GM12878 (cell line): ENCODE results near the gene SNX32. TPM values are rescaled to one million over a fixed set of nuclear protein-coding genes. Genes with fewer than 3 reads are reported as not detected.

Source experiments
- ATF2 ChIP-seq: IDR thresholded peaks from 2 replicates; pipeline ENCODE4 v1.6.1; 2012; ENCODE audit warnings: low read length, inconsistent platforms
- BCL3 ChIP-seq: IDR thresholded peaks from 2 replicates; pipeline ENCODE4 v1.6.1; 2011; ENCODE audit warnings: borderline replicate concordance, low read depth, mild to moderate bottlenecking, moderate library complexity, low read length; ENCODE audit not compliant: insufficient read depth, poor library complexity, severe bottlenecking
- BHLHE40 ChIP-seq, 2 experiments: fragments of 450-650 bp in 1 of 2; IDR thresholded peaks; 2 replicates each; pipeline ENCODE4 v1.6.1; 2011 to 2017; ENCODE audit warnings: low read depth in 2 of 2, borderline replicate concordance in 1 of 2, improper control_type of control experiment in 1 of 2, low read length in 1 of 2, mild to moderate bottlenecking in 1 of 2
- BRCA1 ChIP-seq: IDR thresholded peaks from 2 replicates; pipeline ENCODE4 v1.6.1; 2011; ENCODE audit warnings: low read depth, low read length, improper control_type of control experiment
- CBFB ChIP-seq: IDR thresholded peaks from 2 replicates; pipeline ENCODE4 v1.6.1; 2016; ENCODE audit warnings: antibody characterized with exemption, low read depth
- CEBPB ChIP-seq, 2 experiments: fragments of 150-350 bp in 1 of 2; IDR thresholded peaks; 2 replicates each; pipeline ENCODE4 v1.6.1; 2012 to 2014; ENCODE audit warnings: low read depth in 2 of 2, low read length in 2 of 2, borderline replicate concordance in 1 of 2, inconsistent platforms in 1 of 2
- CREB1 ChIP-seq: IDR thresholded peaks from 2 replicates; pipeline ENCODE4 v1.6.1; 2012; ENCODE audit warnings: low read depth, mild to moderate bottlenecking, inconsistent platforms
- CUX1 ChIP-seq: IDR thresholded peaks from 2 replicates; pipeline ENCODE4 v1.6.1; 2012; ENCODE audit warnings: improper control_type of control experiment, low read depth, low read length; ENCODE audit not compliant: insufficient replicate concordance
- IRF4 ChIP-seq: IDR thresholded peaks from 2 replicates; pipeline ENCODE4 v1.6.1; 2011; ENCODE audit warnings: low read depth, low read length
- MTA3 ChIP-seq: IDR thresholded peaks from 2 replicates; pipeline ENCODE4 v1.6.1; 2012; ENCODE audit warnings: low read length, inconsistent platforms, borderline replicate concordance
- MYB ChIP-seq: fragments of 150-350 bp; IDR thresholded peaks from 2 replicates; pipeline ENCODE4 v1.6.1; 2014; ENCODE audit warnings: mild to moderate bottlenecking, low read depth, low read length, borderline replicate concordance
- NBN ChIP-seq: fragments of 450-650 bp; IDR thresholded peaks from 2 replicates; pipeline ENCODE4 v1.6.1; 2016
- NFYB ChIP-seq: IDR thresholded peaks from 2 replicates; pipeline ENCODE4 v1.6.1; 2011; ENCODE audit warnings: low read depth, mild to moderate bottlenecking, low read length, improper control_type of control experiment, moderate library complexity; ENCODE audit not compliant: insufficient read depth
- POLR2AphosphoS2 ChIP-seq: IDR thresholded peaks from 2 replicates; pipeline ENCODE4 v1.6.1; 2011; ENCODE audit warnings: low read depth, mild to moderate bottlenecking, low read length, improper control_type of control experiment, moderate library complexity
- RBBP5 ChIP-seq: fragments of 200-600 bp; sonication (generic); conservative IDR thresholded peaks from 2 replicates; pipeline ENCODE4 v1.6.1; 2016
- RUNX3 ChIP-seq: IDR thresholded peaks from 2 replicates; pipeline ENCODE4 v1.6.1; 2012; ENCODE audit warnings: low read length, inconsistent platforms
- STAT1 ChIP-seq: fragments of 450-650 bp; conservative IDR thresholded peaks from 2 replicates; pipeline ENCODE4 v1.6.1; 2014; ENCODE audit warnings: antibody characterized with exemption, mild to moderate bottlenecking
- TAF1 ChIP-seq: IDR thresholded peaks from 2 replicates; pipeline ENCODE4 v1.6.1; 2011; ENCODE audit warnings: mild to moderate bottlenecking, low read depth, low read length, borderline replicate concordance
- TBL1XR1 ChIP-seq: IDR thresholded peaks from 2 replicates; pipeline ENCODE4 v1.6.1; 2012; ENCODE audit warnings: low read depth, low read length, improper control_type of control experiment
- TCF7 ChIP-seq: IDR thresholded peaks from 2 replicates; pipeline ENCODE4 v1.6.1; 2014; ENCODE audit warnings: antibody characterized with exemption, borderline replicate concordance
- ZNF207 ChIP-seq: fragments of 450-650 bp; IDR thresholded peaks from 2 replicates; pipeline ENCODE4 v1.6.1; 2014; ENCODE audit warnings: antibody characterized with exemption, mild to moderate bottlenecking, borderline replicate concordance
- ZNF217 ChIP-seq: fragments of 450-650 bp; IDR thresholded peaks from 2 replicates; pipeline ENCODE4 v1.6.1; 2017; ENCODE audit warnings: antibody characterized with exemption, mild to moderate bottlenecking
- ZNF384 ChIP-seq: IDR thresholded peaks from 2 replicates; pipeline ENCODE4 v1.6.1; 2012; ENCODE audit warnings: low read depth, mild to moderate bottlenecking, low read length, improper control_type of control experiment, borderline replicate concordance
- polyA plus RNA-seq, 11 experiments: library from polyadenylated mRNA; depleted of rRNA in 4 of 11; unstranded in 6 of 11; stranded (reverse) in 5 of 11; fragments of >200 nt; fragmentation: Nextera tagmentation in 4 of 11; fragmentation: Illumina TruSeq in 1 of 11; extraction: Ambion mirVana in 4 of 11; extraction: Trizol in 1 of 11; gene quantifications; 1 replicate in 1 of 11; 2 replicates in 10 of 11; pipeline versions ENCODE4 v1.2.1 to v1.2.3, GENCODE V29; 2011 to 2016; ENCODE audit warnings: inconsistent platforms in 2 of 11, missing spikeins in 2 of 11, low read depth in 1 of 11
- total RNA-seq, 4 experiments: library from RNA; depleted of rRNA in 3 of 4; stranded (reverse); fragments of >200 nt in 3 of 4; fragmentation: Illumina TruSeq in 1 of 4; extraction: Trizol in 1 of 4; gene quantifications; 2 replicates each; pipeline versions ENCODE4 v1.2.1 to v1.2.3, GENCODE V29; 2013 to 2021

The SNX32 gene
- total and polyA plus RNA-seq, 10 of the 15 experiments (the other 5 are each of a cell fraction or from before 2014, with no cell fraction given), result 0.04 to 1.5 (median 0.11) TPM; not detected in 1

GRCh38 chr11:65890324-65891218 is 56.8 kb downstream of the SNX32 start, which contains the start of gene CCDC85B (continued):
- TF ChIP-seq RUNX3, result no peak
- TF ChIP-seq ZNF207, result peak; percentile 60; the same call in 1 of the 2 replicates
- TF ChIP-seq BCL3, result no peak
- no peak for TF ChIP-seq MTA3
- no peak for TF ChIP-seq MYB
- peak; percentile 94 for TF ChIP-seq TAF1
- no peak for TF ChIP-seq BRCA1
- peak; percentile 60; the same call in 1 of the 2 replicates for TF ChIP-seq ZNF217
- peak; percentile 90 for TF ChIP-seq POLR2AphosphoS2
- no peak for TF ChIP-seq CUX1
- TF ChIP-seq IRF4, result no peak
- peak; percentile 42; the same call in 1 of the 2 replicates for TF ChIP-seq NFYB
- peak; percentile 64; the same call in 1 of the 2 replicates for TF ChIP-seq NBN
- no peak for TF ChIP-seq TCF7
- no peak for TF ChIP-seq ZNF384
- no peak for TF ChIP-seq STAT1
- TF ChIP-seq TBL1XR1, result no peak
- peak; percentile 88 to 97 for TF ChIP-seq BHLHE40 (IDR thresholded peaks at IDR 0.05; ENCODE audit: borderline replicate concordance in 1 of 2, low read depth in 2 of 2, low read length in 1 of 2)
- TF ChIP-seq CEBPB (IDR thresholded peaks at IDR 0.05; ENCODE audit: borderline replicate concordance in 1 of 2, low read depth in 2 of 2, low read length in 2 of 2), result no peak
- TF ChIP-seq CREB1, result no peak
- TF ChIP-seq ATF2, result no peak
- no peak for TF ChIP-seq CBFB
- TF ChIP-seq RBBP5, result no peak
